Fibroblast of the conjunctiva (primary cell): Measurements from ENCODE around the gene NKX2-1.

Source experiments
- DNase-seq: peaks from one replicate; pipeline ENCODE4 v3.0.0-alpha.2; 2010; ENCODE audit warnings: low read depth

NKX2-1 gene

GRCh38 chr14:36517242-36518030 is 2.6 kb downstream of the NKX2-1 start:
- no peak for DNase-seq

GRCh38 chr14:36516719-36517241 is 3.3 kb downstream of the NKX2-1 start:
- no peak for DNase-seq

DNA sequence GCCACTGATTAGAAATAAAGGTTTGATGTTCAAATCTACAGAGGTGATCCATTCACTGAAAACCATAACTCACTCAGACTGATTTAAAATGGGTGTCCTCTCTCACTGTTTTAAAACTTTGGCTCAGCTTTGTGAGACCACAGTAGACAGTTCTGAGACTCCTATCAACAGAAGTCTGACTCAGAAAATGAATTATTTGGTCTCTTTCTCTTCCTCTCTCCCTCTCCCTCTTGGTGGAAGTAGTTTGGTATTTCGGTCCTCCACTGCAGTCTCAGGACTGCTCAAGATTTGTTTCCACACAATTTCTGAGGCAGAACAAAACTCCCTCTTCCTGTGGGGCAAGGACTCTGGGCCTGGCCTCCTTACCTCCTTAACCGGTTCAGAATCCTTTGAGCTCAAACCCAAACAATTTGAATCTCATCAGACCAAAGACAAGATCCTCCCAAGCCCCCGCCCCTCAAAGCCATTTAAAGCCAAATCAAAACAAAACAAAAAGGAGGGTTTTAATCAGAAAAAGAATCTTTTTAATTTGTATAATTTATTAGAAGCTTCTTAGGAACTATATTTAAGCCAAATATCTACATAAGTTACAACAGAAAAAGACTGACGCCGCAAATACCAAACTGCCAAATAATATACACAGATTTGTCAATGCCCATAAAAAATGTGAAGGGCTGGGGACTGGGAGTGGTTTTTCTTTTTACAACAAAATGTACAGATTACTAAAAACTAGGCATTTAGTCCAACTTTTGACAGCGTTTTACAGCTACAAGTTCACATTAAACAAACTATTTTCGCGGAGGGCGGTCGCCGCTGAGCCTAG is 3.9 kb downstream of the NKX2-1 start:
- no peak for DNase-seq

DNA sequence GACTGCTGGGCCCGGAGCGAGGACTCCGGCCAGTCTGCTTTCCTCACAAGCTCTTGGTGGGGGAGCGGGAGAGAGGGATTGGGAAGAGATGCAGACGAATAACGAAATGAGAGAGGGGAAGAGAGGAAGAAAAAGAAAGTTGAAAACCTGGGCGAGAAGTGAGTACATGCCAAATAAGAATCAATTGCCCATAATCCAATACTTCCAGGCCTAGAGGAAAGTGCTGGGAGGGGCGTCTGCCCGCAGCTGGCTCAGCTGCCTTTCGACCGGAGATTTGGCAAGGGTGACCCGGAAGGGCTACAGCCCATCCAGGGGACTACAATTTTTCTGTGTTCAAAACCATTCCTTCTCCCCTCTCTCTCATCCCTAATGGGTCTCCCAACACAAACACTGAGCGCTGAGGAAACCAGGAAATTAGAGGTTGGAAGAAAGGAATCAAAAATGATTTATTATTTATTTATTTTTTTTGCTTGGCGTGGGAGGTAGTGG is 4.9 kb downstream of the NKX2-1 start:
- DNase-seq, result no peak

DNA sequence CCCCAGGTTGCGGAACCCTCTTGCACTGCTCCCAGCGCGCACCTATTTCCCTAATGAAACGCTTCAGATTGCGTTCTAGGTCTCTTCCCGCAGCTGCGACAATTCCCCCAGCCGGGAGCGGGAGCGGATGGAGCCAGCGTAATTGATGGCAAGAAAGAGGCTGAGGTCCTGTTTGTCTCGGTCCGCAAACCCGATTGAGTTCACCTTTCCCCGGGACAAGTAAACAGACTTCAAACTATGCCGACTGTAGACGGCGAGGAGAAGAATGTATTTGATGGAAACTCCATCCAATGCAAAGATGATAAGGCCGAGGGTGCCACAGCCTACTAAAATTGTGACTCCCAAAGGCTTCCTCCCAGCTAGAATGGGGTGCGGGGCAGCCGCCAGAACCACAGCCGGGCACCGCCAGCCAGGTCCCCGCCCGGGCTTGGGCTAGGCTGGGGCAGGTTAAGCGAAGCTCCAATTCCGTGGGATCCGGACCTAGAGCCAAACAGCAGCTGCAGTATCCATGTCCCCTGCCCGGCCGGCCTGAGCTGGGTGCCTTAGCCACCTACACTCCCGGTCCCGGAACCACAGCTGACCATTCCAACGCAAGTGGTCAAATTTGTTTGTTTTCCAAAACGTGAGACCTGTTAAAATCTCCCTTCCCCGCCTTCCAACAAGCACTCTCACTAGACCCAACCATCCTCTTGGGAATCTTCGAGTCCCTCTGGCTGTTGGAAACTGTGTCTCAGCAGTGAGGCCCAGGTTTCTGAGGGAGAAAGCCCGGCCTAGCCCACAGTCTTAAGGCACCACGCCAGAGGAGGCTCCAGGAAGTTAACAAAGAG is 5.5 kb downstream of the NKX2-1 start:
- DNase-seq, result no peak

- DNase-seq, result no peak
Measured at GRCh38 chr14:36513451-36514277, 6.4 kb downstream of the NKX2-1 start.

DNA sequence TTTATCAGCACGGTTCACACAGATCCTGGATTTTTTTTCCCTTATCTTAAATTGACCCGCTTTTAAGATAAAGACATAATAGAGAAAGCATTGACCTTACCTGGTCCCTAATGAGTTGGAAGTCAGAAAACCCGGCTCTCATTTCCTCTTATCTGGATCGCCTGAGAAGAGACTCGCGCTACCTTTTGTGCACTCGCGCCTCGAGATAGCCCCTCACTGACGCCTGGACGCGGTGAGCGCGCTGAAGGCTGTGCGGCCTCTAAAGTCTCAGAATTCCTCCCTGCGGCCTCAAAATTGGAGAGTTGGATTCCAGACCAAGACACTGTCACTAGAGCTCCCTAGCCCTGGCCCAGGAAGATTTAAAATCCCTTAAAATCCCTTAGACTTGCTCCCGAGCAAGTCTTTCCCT is 7.0 kb downstream of the NKX2-1 start:
- no peak for DNase-seq

DNA sequence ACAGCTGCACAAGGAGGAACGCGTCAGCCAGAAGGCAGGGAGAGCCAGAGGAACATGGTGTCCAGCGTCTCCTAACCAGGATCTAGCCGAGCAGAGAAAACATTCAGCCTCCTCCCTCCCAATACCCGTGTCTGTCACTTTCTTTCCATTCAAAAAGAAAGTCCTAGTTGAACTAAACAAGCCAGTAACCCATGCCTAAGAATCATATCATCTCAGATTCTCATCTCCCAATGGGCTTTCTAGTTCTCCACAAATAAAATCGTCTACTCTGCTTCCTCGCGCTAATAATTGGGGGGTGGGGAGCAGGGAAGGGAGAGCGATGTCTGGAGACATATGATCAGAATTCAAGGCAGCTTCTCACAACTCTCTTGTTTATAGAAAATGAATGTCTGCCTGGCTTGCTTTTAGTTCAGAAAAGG is 7.4 kb downstream of the NKX2-1 start:
- no peak for DNase-seq

DNA sequence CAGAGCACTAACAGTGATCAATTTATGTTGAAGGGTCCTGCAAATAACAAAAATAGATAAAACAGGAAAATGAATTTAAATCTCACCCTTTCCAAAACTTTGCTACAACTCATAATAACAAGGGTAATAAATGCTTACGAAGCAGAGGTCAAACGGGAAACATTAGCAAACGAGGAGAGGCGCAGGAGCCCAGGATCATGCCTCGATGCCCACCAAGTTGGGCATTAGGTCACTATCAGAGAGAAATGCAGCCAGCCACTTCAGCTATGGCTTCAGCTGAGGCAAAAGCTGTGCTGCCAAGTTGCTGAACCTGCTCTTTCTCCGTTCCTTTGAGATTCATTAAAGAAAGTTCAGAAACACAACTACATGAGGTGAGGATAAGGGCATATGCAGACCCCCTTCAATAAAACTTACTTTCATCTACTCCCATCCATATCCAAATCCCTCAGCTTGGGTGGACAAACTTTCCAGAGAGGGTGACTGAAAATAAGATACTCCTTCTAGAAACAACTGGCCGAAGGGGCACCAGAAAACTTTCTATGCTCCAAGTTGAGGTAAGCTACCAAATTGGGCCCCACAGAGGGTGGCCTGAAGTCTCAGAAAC is 7.9 kb downstream of the NKX2-1 start:
- DNase-seq, result no peak

GRCh38 chr14:36510874-36511273 is 9.2 kb downstream of the NKX2-1 start:
- no peak for DNase-seq

DNA sequence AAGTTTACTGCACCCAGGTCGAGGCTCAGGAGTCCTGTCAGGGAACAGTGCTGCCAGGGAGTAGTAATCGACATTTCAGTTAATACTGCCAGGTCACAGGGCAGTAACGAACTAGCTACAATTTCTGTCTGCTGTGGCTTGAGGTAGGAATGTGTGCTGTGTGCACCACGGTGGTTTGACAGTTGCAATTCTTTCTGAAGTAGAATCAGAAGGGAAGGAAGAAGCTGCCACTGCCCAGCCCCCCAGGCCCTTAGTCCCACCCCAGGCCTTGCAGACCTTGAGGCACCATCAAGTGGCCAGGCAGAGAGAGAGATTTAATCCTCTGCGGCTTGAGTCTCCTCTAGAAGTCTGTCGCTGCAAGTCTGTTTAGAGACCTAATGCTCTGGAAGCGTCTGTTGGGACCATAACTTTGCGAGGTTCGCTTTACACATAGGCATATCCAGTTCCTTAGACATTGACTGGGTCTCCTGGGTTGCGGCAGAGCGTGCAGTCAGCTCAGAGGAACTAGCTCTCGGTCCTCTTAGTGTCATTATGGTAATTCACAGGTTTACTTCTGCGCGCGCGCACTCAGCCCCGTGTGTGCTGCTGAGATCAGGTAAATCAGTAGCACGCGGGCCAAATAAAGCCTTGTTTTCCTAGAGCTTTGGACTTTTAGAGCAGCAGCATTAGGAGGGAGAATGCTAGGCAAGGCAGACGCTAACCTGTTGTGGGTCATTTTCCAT is 9.8 kb downstream of the NKX2-1 start:
- DNase-seq, result no peak

- DNase-seq, result no peak
Measured at GRCh38 chr14:36509069-36509917, 10.7 kb downstream of the NKX2-1 start.

- no peak for DNase-seq
Measured at GRCh38 chr14:36508418-36509068, 11.5 kb downstream of the NKX2-1 start.

DNA sequence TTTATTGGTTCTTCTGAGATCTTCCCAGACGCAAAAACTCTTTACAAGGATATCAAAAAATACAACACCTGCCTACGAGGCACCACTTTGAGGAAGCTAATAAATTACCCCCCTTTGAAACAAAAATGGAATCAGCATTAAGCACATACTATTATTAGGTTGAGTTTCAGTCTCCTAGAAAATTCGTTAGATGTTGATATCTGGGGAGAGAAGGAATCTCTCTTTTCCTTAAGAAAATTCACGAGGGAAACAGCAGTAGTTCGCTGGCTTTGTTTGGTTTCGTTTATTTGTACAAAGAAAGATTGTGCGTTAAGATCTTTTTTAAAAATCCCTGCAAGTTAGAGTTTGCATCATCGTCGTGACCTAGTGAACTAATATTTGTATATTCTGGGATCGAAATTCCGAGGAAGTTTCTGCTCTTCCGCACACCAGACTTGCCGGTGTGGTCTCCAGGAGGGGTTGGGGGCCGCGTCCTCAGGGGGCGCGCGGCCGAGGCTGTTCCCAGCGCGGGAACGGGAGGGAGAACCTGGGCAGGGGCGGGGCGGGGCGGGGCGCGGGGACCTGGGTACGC is 12.1 kb downstream of the NKX2-1 start:
- no peak for DNase-seq

DNA sequence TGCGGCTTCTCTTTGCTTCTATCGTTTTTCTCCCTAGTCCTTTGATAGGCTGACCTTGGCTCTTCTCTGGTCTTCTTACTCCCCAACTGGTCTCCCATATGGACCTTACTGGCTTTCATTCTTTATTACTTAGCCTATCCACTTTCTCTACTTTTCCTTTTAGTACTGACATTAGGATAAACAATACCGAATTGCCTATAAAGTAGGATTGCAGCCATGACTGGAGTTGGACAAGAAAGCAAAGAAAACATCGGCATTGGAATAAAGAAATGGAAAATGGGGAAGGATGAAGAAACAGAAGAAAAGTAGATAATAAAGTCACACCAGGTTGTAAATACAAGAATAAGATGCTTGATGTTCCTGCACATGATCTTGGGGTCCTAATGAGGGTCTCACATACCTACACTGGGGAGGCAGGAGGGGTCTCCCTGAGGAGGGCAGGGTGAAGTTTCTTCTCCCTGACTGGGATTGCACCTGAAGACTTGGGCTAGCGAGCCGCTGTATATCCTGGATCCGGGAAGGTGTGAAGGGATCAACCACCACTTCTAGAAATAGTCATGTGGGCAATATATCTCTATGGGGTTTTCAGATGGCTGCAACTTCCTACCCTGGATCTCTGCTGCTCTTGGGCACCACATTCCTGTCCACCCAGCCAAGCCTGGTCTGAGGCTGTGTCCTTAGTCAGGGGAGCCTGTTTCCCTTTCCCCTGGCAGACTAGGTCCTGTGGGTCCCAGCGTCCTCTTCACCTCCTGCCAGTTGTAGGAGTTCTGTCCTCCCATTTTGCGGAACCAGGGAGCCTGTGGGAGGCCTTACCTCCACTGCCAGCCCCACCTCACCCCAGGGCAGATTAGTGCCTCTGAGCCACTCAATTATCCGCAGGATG is 13.1 kb downstream of the NKX2-1 start:
- no peak for DNase-seq

GRCh38 chr14:36505892-36506731 is 13.9 kb downstream of the NKX2-1 start:
- DNase-seq, result no peak
